ENCODE data around the gene CRB2.

The CRB2 gene

GRCh38 chr9:123348317-123348992 is 7.5 kb upstream of the CRB2 start:
- no peak for DNase-seq

- DNase-seq = no peak
Observed at GRCh38 chr9:123349033-123349432, 7.0 kb upstream of the CRB2 start.

- DNase-seq = peak; percentile 22
Observed at GRCh38 chr9:123349691-123350480, 6.1 kb upstream of the CRB2 start.

DNA sequence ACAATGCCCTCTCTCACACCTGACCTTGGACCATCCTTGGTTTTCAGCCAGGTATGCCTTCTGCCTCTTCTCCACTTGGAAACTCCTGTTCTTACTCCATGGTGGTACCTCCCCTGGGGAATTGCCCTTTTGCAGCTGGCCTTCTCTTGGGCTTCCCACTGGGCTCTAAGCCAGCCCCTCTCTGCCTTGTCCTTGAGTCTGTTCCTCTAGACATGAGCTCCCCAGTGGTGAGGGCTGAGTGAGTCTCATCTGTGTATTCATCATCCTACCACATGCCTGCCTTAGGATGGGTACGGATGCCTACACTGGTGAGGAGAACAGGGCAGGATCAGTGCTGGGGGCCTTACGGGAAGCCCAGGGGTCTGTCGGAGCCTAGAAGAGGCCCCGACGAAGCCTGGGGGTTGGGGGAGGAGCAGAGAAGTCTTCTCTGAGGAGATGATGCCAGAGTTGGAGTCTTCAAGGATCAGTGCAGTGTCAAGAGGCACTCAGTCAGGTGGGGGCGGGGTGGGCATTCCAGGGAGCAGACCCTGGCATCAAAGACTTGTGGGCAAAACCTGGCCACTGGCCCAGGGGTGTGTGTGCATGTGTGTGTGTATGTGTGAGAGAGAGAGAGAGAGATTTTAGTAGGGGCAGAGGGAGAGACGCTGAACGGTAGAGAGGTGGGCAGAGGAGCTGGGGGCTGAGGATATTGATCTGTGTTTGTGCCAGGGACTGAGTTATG is 5.2 kb upstream of the CRB2 start:
- DNase-seq = no peak

DNA sequence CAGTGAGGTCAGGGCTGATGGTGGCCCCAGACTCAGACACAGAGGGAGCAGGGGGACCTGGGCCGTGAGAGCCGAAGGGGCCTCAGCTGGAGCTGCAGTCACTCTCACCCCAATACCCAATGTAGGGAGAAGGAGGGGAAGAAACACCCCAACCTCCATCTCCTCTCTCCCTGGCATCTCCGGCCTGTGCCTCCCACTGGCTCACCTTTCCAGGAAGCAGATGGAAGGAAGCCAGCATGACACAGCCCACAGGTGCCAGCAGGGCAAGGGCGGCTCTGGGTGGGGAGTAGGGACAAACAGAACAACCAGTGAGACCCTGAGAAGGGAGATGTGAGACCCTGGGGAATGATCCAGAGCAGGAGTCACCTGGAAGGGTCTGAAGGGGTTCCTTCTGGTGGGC is 3.0 kb upstream of the CRB2 start:
- no peak for DNase-seq

DNA sequence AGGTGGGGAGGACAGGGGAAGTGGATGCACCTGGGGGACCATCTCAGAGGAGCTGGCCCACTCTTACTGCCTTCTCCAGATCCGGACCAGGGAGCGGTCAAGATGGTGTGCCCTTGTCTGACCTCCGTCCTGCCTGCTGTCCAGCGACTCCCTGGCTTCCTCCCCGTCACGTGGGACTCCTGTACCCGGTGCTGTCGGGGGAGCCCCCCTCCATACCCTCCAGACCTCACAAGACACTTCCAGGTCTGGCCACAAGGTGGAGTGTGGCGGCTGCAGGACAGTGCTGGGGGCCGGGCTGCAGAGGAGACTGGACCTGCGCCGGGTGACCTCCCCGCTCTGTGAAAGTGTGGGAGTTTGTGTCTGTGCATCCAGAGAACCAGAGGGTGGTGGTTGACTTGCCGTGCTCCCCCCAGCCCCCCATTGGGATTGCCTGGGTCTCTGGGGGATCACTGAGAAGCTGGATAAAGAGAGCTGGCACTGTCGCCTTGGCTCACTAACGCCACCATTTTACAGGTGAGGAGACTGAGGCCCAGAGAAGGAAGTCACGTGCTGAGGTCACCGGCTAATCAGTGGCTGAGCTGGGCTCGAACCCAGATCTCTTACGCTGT is 1.9 kb upstream of the CRB2 start:
- peak; percentile 31 for DNase-seq

DNA sequence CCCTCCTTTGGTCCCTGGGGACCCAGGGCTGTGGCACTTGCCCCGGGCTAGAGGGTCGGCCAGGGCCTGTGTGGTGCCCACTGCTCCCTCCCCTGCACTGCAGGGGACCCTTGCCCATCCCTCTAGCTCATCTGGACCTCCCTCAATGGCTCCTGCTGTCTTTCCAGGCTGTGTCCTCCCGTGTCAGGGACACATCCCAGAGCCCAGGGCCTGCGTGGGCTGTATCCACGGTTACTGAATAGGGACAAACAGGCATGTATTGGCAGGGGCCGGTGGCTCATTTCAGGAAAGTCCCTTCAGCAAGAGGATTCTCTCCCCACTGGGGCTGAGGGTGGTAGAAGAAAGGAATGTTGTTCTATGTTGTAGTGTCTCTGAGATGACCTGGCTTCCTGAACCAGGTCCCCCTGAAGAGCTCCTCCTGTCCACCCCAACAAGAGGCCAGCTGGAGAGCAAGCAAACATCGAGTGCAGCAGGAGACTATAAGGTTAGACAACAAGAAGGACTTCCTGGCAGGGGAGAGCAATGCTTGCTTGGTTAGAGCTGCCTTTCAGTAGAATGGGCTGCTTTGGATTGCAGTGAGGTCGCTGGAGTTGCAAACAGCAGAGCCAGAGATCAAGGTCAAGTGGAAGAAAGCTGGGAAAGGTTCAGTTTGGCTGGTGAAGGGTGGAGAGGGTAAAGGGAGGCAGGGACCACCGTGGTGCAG is 1.0 kb upstream of the CRB2 start:
- no peak for DNase-seq

DNA sequence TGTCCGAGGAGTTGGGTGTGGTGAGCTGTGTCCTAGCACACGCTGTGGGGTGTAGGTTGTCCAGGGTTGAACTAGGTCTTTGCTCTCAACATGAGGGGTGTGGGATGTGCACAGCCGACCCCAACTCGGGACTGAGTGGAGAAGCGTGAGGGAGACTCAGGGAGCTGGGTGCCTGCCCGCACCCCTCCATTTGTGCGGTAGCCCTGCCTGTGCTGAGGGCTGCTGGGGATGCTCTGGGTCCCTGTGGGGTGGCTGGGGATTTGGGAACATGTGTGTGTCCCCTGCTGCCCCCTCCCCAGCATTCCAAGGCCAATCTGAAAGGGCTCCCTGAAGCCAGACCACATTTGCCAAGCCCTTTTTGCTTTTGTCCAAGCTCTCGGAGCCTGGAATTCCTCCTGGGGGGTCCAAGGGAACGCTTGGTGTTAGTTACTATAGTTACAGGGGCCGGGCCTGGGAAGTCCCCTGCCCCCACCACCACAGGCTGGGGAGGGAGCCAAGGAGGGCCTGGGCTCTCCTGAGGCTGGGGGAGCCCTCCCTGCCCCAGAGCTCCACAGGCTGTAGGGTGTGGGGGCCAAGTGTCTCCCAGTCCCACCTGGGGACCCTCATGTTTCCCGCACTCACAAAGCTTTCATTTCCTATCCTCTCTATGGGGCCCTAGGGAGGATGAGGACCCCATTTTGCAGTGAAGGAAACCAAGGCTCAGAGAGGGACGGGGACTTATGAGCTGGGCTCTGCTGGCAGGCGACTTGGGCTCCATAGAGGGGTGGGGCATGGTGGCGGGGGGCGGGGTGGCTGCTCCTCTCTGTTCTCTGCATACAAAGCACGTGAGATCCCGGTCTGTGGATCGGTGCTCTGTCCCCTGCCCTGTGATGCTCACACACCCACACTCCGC is 1.1 kb downstream of the CRB2 start:
- DNase-seq = no peak

GRCh38 chr9:123357743-123358059 is 1.7 kb downstream of the CRB2 start:
- no peak for DNase-seq

- DNase-seq = no peak
Observed at GRCh38 chr9:123358181-123358905, 2.3 kb downstream of the CRB2 start.

DNA sequence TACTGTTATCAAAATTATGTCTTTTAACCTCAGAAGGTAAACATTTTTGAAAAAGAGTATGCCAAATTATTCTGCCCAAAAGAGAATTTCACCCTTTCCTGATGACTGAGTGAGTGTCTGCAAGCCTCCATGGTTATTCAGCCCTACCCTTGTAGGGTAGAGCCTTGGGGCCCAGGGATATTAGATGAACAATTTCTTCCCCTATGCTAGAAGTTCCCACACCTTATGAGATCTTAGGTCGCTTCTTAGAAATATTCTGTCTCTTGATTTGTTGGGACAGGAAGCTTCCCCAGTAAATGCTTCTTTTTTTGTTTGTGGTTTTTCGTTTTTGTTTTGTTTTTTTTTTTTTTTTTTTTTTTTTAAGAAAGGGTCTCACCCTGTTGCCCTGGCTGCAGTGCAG is 3.1 kb downstream of the CRB2 start:
- no peak for DNase-seq

- no peak for DNase-seq
Observed at GRCh38 chr9:123359546-123359945, 3.5 kb downstream of the CRB2 start.

DNA sequence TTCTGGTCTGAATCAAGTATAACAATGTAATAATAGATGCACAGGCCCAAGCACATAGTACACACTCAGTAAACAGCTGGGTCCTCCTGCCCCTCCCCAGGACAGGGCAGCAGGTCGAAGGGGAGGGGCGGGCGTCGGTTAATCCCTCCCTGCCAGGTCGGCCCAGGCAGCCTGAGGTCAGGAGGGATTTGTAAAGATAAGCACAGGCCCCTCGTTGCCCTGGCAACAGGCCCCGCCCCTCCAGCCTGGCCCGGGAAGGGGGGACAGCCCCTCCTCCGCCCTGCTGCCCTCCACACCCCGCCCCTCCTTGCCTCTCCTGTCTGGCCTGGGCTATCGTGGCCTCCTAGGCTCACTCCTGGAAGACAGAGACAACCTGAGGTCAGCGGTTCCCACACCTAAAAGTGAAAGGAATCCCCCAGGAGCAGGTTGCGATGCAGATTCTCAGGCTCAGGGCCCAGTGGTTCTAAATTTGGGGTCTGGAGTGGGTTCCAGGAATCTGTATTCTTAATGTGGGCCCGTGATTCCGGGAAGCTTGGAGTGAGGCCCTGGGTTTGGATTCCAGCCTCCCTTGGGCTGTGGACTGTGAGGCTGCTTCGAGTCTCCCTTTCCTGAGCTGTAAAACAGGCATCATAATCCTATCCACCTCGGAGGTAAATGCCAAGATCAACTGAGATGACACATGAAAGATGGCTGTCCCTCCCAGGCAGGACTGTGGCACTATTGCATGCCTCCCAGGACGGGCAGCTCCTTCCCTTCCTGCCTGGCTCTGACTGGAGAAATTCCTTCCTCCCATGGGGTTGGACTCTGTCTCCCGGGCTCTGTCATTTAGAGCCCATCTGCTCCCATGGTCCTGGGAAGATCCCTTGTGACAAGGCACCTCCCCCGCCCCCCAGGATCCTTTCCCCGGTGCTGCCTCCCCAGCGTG is 4.4 kb downstream of the CRB2 start:
- no peak for DNase-seq

DNA sequence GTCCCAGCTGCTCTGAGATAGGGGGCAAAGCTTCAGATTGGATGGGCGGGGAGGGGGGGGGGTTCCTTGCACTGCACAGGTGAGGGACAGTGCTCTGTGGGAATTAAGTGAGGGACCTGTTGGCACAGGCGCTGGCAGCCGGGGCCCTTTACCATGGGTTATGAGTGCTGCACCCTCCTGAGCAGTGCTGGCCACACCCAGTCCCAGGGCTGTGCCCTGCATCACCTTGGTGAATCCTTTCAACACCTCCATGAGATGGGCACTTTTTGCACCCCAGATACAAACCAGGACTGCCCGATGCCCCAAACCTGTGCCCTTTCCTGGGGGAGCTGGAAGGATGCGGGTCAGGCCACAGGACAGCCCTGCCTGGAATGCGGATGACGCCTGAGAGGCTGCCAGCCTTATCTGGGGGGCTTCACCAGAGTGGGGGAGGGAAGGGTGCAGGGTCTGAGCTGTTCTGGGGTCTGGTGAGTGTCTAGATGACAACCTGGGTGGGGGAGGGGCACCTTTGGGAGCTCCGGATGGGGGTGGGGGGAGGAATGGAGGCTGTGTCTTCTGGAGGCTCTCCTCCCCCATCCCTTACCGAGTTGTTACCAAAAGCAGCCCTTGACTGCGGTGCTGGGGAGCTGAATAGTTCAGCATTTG is 5.2 kb downstream of the CRB2 start:
- DNase-seq = no peak

GRCh38 chr9:123361731-123362510 is 5.9 kb downstream of the CRB2 start:
- DNase-seq = no peak

- DNase-seq = no peak
Observed at GRCh38 chr9:123362856-123363255, 6.9 kb downstream of the CRB2 start.

- no peak for DNase-seq
Observed at GRCh38 chr9:123364241-123364824, 8.3 kb downstream of the CRB2 start.

- no peak for DNase-seq
Observed at GRCh38 chr9:123365287-123365880, 9.4 kb downstream of the CRB2 start.

All from T1000 (cell line).